ENCODE data around the gene ZNF22. TPM values are rescaled to one million over a fixed set of nuclear protein-coding genes. Genes with fewer than 3 reads are reported as not detected.

The ZNF22 gene
- total and polyA plus RNA-seq, 2 of the 8 experiments (the other 6 are each of a cell fraction or from before 2014, with no cell fraction given): 18.2 to 45.2 TPM

DNA sequence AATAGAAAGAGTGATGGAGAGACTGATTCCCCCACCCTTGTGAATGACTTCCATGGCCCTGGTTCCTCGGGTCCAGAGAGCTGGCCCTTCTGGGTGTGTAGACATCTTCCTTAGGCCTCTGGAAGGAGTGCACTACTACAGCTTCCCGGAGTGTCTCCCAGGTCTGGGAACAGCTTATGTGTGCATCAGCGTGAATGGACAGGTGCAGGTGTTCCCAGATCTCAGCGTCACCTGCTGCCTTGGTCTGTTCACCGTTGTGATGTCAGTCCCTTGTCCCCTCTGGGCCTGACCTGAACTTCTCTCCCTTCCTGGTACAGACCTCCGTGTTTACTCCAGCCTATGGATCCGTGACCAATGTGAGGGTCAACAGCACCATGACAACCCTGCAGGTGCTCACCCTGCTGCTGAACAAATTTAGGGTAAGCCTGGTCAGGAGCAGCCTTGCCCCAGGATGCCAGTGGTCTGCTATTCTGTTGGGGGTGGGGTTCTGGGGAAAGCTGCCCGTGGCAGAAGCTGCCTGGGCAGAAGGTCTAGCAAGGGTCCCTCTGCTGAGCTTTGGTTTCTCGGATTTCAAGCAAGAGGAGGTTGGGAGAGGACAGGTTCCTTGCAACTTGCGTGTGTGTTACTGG lies 11.7 kb upstream of the ZNF22 start:
- no peaks in the 10 kb centered on the region for H3K23me2 ChIP-seq (ENCODE audit: low read depth, low read length)
- H3K36me3 ChIP-seq (ENCODE audit: control insufficient read depth in 2 of 4, insufficient read depth in 4 of 4, low read length in 3 of 4): peaks cover 0 to 7% (median 1%) of the 10 kb centered on the region in 4 experiments; a peak in 1 of 8 replicates
- no peak overlapping the region for H3K9ac ChIP-seq (replicated peaks in 1 of 4; ENCODE audit: extremely low read depth in 1 of 4, low read depth in 3 of 4, low read length in 3 of 4)
- FAIRE-seq (no peak), DNase-seq (ENCODE audit: low read depth in 1 of 2, low spot score in 2 of 2) (peak in 1 of 2 experiments; percentile 36)
- H2BK15ac ChIP-seq (ENCODE audit: low read length): peak overlapping the region; percentile 66; the same call in 1 of the 2 replicates
- H4K91ac ChIP-seq (replicated peaks; ENCODE audit: insufficient read length, low read length): peak overlapping the region; percentile 67
- no peaks in the 10 kb centered on the region for H3K9me3 ChIP-seq (ENCODE audit: insufficient read depth in 2 of 2, low read depth in 1 of 2, low read length in 1 of 2)
- H2BK12ac ChIP-seq (ENCODE audit: low read depth, low read length): peak overlapping the region; percentile 85; the same call in 1 of the 2 replicates
- no peak overlapping the region for H3K14ac ChIP-seq (ENCODE audit: insufficient read length)
- H3K4ac ChIP-seq (replicated peaks; ENCODE audit: insufficient read length, low read depth, low read length): peak overlapping the region; percentile 1
- WGBS, 2 experiments (ENCODE audit: extremely low coverage in 1 of 2, insufficient coverage in 1 of 2, insufficient read length in 1 of 2, insufficient replicate concordance in 2 of 2, low coverage in 1 of 2, low lambda C conversion rate in 2 of 2, missing lambda C conversion rate in 1 of 2): 86% methylated on average over 10 of the region's 10 CpGs; no CpG with 5 or more reads in 1 of the 2 experiments
- H2BK20ac ChIP-seq (ENCODE audit: low read length): peak overlapping the region; percentile 75
- H2AK5ac ChIP-seq (ENCODE audit: low read depth, low read length): 0 out of 2 replicates have a peak overlapping the region, but pooled peaks have one; percentile 11
- no peak overlapping the region for H3K56ac ChIP-seq (replicated peaks; ENCODE audit: insufficient read length, low read depth, low read length)
- H3K27me3 ChIP-seq (replicated peaks in 1 of 4; ENCODE audit: control insufficient read depth in 3 of 4, extremely low read depth in 1 of 4, insufficient read depth in 3 of 4, low read length in 3 of 4): peaks cover 0 to 3% (median 1%) of the 10 kb centered on the region in 4 experiments; a peak in 4 of 7 replicates
- no peaks in the 10 kb centered on the region for H4K20me1 ChIP-seq (replicated peaks in 1 of 2; ENCODE audit: control insufficient read depth in 1 of 2, insufficient read depth in 2 of 2, low read length in 2 of 2)
- no peak overlapping the region for H4K5ac ChIP-seq (ENCODE audit: insufficient read length, low read depth, low read length)
- H4K8ac ChIP-seq (ENCODE audit: extremely low read depth, insufficient read depth, low read length): no peak overlapping the region
- H3K4me1 ChIP-seq (replicated peaks in 1 of 4; ENCODE audit: control insufficient read depth in 3 of 4, insufficient read depth in 4 of 4, low read length in 3 of 4): peaks cover 9 to 37% (median 26%) of the 10 kb centered on the region in 4 experiments; a peak in 6 of 7 replicates
- no peak overlapping the region for H2AFZ ChIP-seq (ENCODE audit: low read length)
- peak overlapping the region in 1 of 2 experiments; percentile 31; a peak in 2 of 4 replicates for H3K4me2 ChIP-seq (ENCODE audit: insufficient read depth in 1 of 2, low read depth in 2 of 2, low read length in 2 of 2)
- H3K4me3 ChIP-seq (ENCODE audit: extremely low read depth in 1 of 4, insufficient read depth in 2 of 4, low read depth in 3 of 4, low read length in 4 of 4): no peak overlapping the region
- H3K79me2 ChIP-seq (ENCODE audit: control insufficient read depth in 1 of 2, insufficient read depth in 2 of 2, low read length in 2 of 2): no peaks in the 10 kb centered on the region
- peak overlapping the region; percentile 6; the same call in 1 of the 2 replicates for H2BK5ac ChIP-seq (ENCODE audit: low read depth, low read length)
- POLR2A ChIA-PET (ENCODE audit: partially characterized antibody): interaction anchor here (0.6 to 2.9 kb wide), 6 partner anchors 10 to 30 kb away, joined by 3 to 11 read pairs (median 6); partner anchors contain the start of genes DEPP1, RASSF4 and ZNF22
- H2BK120ac ChIP-seq (replicated peaks; ENCODE audit: low read depth, low read length): no peak overlapping the region
- CTCF ChIA-PET (ENCODE audit: partially characterized antibody): interaction anchor here (0.8 to 12.1 kb wide), 13 partner anchors 9 to 1306 kb away, joined by 3 to 117 read pairs (median 8); partner anchors contain the start of genes DEPP1 and ZNF22
- no peak overlapping the region for H3K23ac ChIP-seq (ENCODE audit: insufficient read length)
- no peaks in the 10 kb centered on the region for H3K79me1 ChIP-seq (ENCODE audit: low read depth, low read length)
- no peak overlapping the region for H3K27ac ChIP-seq (ENCODE audit: low read depth, low read length)
- peak overlapping the region; percentile 89 for H3K18ac ChIP-seq (ENCODE audit: extremely low read depth, low read length)
- TF ChIP-seq CBX5 (IDR thresholded peaks at IDR 0.05; ENCODE audit: low read depth, low read length) (no peak), RNF2 (IDR thresholded peaks at IDR 0.05; ENCODE audit: borderline replicate concordance, low read depth, low read length, missing control alignments, poor library complexity, severe bottlenecking) (no peak), TAF1 (IDR thresholded peaks at IDR 0.05; ENCODE audit: low read depth, low read length) (no peak), POLR2AphosphoS5 (IDR thresholded peaks at IDR 0.05; ENCODE audit: low read depth, low read length) (no peak), CEBPB (IDR thresholded peaks at IDR 0.05; ENCODE audit: low read depth, low read length) (no peak), JUN (IDR thresholded peaks at IDR 0.05; ENCODE audit: low read depth, low read length) (no peak), KDM1A (IDR thresholded peaks at IDR 0.05; ENCODE audit: borderline replicate concordance, low read length) (no peak), TCF12 (IDR thresholded peaks at IDR 0.05; ENCODE audit: low read depth, low read length) (no peak)
- TF ChIP-seq, protein P1, sequence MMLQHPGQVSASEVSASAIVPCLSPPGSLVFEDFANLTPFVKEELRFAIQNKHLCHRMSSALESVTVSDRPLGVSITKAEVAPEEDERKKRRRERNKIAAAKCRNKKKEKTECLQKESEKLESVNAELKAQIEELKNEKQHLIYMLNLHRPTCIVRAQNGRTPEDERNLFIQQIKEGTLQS (IDR thresholded peaks at IDR 0.05; ENCODE audit: insufficient read depth, low read depth, low read length): no peak
